SKM-1 treated with dmso at 0.1 percent for 144 hours (cell line): ENCODE data around the gene TSPEAR.
"Not testable (repeated sequence)": the region's sequence is repeated elsewhere in the genome, so short reads cannot be mapped to it uniquely, and the experiment has no call there.

Source experiments
- DNase-seq: peaks from one replicate; lab custom pipeline; 2025; ENCODE audit not compliant: unreplicated experiment; lab: John Stamatoyannopoulos, UW

The TSPEAR gene

DNA sequence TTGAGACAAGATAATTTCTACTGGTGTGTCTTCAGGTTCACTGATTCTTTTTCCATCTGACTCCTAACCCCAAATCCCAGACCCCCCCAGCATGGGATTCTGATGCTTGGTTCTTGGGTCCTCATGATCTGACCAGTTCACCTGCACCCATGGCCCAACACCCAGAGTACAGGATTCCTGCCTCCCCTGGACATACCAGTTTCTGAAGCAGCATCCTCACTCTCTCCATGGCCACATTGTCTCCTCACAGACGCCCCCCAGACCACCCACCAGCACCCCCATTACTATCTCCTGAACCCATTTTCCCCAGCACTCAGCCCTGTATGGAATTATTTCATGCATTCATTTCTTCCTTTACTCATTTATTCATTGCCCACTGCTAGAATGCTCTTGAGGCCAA, 54.5 kb downstream of the TSPEAR start:
- no peak for DNase-seq

- no peak for DNase-seq
These were observed 56.7 kb downstream of the TSPEAR start, which contains the start of gene KRTAP12-4 for GRCh38 chr21:44654576-44655175. TSS of gene KRTAP12-4 (minus strand) at chr21:44654659. CDS start at chr21:44654614, 45 bp downstream.

DNA sequence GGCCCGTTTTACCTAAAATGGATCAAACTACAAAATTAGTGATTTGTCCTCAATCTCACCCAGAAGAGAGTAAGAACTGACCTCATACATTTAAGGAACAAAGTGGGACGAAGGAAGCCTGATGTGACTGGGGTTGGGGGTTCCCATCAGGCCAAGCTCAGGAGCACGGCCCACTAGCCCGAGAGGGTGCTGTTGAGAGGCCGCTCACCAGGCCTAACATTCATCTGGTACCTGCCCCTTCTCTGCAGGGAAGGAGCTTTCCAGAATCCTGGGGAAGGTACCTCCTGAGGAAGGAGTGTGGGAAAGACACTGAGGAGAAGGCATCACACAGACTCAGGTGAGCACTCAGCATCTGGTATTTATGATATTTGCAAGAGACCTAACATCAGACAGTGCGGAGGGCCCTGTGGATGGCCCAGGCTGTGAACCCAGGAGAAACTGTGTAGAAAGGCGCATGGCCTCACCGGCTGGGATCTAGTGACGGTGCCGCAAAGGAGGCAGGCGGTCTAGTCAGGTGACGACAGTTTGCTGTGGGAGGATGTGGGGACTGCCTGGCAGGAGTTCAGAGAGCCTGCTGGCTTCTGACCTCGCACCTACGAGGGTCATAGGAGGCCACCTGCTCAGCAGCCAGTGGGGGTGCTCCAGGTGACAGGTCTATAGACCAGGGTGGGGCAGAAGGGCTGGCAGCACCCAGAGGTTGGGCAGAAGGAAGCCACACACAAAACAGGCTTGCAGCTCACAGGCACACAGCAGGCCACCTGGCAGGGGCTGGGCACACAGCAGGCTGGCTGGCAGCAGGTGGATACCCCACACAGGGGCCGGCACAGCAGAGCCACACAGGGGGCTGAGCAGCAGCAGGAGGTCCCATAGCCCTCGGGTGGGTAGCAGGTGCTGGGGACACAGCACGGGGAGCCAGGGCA, 57.5 kb downstream of the TSPEAR start:
- no peak for DNase-seq

GRCh38 chr21:44653123-44653522, 58.2 kb downstream of the TSPEAR start:
- DNase-seq: no peak

DNA sequence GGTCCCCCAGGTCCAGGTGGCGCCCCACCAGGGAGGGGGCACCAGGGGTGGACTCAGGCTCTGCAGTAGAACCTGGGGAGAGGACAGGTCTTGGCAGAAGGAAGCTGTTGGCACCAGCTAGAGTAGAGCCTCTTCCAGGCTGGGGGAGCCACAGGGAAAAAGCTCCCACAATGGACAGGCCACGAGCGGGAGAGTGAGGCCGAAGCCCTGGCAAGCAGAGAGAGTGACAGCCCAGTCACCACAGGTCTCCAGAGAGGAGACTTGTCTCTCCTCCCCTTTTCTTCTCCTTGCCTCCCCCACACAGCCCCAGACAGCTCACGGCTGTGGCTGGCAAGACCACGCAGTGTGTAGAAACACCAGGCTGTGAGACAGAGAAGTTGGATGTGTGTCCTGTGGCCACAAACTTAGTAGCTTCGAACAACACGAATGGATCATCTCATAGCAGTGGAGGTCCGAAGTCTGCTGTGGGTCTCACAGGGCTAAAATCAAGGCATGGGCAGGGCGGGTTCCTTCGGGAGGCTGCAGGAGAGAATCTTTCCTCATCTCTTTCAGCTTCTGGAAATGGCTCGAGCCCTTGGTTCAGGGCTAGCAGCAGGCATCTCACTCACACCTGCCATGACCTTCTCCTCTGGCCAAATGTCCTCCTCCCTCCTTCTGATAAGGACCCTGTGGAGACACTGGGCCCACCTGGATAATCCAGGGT, 60.2 kb downstream of the TSPEAR start:
- DNase-seq: no peak

- DNase-seq: no peak
These were observed 61.0 kb downstream of the TSPEAR start for GRCh38 chr21:44650265-44650972.

DNA sequence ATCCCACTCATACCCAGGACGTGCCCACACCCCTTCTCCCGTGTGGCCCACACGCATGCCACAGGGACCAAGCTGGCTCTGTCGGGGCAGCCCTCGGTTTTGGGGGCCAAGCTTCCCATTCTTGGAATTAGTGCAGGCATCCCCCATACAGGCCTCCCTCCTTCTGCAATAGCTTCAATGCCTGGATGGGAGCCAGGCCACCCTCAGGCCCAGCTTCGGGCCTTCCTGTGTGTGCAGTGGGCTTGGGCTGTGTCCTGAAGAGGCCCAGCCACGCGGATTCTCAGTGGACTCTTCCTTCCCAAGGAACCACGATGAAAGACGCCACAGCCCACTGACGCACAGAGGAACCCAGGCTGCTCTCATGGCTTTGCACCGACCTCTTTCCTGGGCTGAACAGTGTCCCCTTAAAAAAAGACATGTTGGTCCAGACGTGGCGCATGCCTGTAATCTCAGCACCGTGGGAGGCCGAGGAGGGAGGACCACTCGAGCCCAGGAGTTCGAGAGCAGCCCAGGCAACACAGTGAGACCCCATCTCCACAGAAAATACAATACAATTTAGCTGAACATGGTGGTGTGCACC, 61.8 kb downstream of the TSPEAR start:
- DNase-seq: no peak

DNA sequence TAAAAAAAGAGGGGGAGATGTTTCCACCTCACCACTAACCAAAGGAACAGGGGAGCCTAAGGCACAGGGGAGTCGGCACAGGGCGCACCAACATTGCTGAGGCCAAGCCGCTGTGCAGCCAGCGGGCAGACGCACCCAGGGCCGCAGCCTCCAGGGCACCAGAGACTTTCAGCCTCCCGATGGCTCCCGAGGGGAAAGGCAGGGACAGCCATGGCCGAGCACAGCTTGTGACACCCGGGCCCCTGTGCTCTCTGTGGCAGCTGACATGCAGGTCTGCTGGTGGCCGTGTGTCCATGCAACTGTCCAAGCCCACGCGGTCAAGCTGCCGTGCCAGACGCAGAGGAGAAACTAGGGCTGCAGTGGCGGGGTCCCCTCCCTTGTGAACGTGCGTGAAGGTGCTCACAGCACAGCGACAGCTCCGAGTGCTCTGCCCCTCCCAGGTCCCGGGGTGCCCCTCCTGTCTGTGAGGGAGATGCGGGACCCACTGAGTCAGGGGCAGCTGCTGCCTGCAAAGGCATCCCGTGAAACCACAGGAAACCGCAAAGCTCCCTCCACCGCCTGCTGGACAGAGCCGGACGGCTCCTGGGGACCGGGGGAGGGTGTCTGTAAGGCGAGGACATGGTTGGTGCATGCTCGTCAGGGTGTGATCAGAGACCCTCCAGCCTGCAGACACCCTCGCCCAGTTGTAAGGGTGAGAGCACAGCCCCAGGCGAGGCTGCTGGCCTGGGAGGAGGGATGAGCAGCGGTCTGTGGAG, 62.6 kb downstream of the TSPEAR start:
- no peak for DNase-seq

DNA sequence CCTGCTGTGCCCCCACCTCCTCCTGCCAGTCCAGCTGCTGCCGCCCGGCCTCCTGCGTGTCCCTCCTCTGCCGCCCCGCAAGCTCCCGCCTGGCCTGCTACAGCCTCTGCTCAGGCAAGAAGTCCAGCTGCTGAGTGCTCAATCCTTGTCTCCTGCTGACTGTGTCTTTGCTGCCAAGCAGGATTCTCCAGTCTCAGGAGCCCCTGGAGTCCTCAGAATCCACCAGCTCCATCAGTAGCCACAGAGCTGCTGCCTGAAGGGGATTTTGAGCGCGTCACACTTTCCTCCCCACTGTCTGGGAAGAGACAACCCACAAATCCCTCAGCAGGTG, 64.2 kb downstream of the TSPEAR start:
- no peak for DNase-seq

DNA sequence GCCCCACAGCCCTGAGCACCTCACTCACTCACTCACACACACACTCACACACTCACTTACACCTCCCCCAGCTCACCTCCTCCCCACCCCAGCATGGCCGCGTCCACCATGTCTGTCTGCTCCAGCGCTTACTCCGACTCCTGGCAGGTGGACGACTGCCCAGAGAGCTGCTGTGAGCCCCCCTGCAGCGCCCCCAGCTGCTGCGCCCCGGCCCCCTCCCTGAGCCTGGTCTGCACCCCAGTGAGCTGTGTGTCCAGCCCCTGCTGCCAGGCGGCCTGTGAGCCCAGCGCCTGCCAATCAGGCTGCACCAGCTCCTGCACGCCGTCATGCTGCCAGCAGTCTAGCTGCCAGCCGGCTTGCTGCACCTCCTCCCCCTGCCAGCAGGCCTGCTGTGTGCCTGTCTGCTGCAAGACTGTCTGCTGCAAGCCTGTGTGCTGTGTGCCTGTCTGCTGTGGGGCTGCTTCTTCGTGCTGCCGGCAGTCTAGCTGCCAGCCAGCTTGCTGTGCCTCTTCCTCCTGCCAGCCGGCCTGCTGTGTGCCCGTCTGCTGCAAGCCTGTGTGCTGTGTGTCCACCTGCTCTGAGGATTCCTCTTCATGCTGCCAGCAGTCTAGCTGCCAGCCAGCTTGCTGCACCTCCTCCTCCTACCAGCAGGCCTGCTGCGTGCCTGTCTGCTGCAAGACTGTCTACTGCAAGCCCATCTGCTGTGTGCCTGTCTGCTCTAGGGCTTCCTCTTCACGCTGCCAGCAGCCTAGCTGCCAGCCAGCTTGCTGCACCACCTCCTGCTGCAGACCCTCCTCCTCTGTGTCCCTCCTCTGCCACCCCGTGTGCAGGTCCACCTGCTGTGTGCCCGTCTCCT, 64.8 kb downstream of the TSPEAR start, which contains the start of gene KRTAP10-11:
TSS of gene KRTAP10-11 (plus strand) at position 49 of the 856 bp plus-strand sequence. CDS start at position 94, 45 bp downstream.
- DNase-seq: not testable (repeated sequence)

GRCh38 chr21:44644878-44645277, 66.5 kb downstream of the TSPEAR start:
- no peak for DNase-seq

DNA sequence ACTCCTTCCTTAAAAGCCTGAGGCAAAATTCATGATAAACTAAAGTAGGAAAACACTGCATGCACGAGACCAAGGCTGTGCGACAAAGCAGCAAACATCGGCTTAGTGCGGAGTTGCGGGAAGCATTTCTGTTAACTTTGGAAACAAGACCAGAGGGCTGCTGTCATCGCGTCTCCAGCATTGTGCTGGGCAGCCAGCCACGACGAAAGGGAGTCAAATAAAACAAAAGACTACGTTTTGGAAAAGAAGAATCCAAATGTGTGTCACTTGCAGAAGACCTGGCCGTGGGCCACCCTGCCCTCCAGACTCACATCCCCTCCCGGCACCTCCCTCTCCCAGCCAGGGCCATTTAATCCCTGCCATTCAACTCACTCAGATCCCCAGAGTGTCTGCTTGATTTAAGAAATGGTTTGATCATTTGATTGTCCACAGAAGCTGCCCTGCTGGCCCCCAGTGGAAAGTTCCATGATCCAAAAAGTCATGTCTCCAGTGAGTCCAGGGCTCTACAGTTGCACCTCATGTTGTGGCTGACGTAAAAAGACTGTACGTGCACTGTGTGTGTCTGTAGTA, 67.5 kb downstream of the TSPEAR start:
- no peak for DNase-seq

DNA sequence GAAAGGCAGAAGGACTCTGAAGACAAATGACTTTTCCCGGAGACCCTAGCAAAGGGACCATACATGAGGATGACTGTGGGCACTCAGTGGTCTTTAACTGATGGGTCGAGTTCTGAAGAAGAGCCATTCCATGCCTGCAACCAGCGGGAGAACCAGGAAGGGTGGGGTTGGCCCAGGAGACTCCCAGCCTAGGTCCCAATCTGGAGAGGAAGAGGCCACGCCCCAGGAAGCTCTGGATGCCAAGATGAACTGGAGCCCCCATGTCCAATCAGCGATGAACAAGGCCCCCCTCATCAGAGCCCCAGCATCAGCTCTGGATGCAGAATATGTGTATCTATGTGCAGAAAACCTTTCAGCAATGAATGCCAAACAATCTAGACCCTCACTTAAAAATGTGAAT, 70.6 kb downstream of the TSPEAR start:
- DNase-seq: no peak

- no peak for DNase-seq
These were observed 72.1 kb downstream of the TSPEAR start for GRCh38 chr21:44639331-44639655.

- not testable (repeated sequence) for DNase-seq
These were observed 72.7 kb downstream of the TSPEAR start for GRCh38 chr21:44638506-44639330.

GRCh38 chr21:44637851-44638348, 73.5 kb downstream of the TSPEAR start:
- not testable (repeated sequence) for DNase-seq

GRCh38 chr21:44637018-44637850, 74.1 kb downstream of the TSPEAR start, which contains the start of gene KRTAP10-10:
TSS of gene KRTAP10-10 (plus strand) at chr21:44637356. CDS start at chr21:44637418, 62 bp downstream.
- no peak for DNase-seq
